Activated CD4-positive, alpha-beta T cell treated with anti-CD3 and anti-CD28 coated beads, Interleukin-2, amount 10 ng/mL, durations not matched to agents 7 days and 5 days (primary cell): ENCODE data around the gene PLSCR4. TPM values are rescaled to one million over a fixed set of nuclear protein-coding genes. Genes with fewer than 3 reads are reported as not detected.
A peak's percentile ranks its signal among the peaks of the same experiment; 100 is the strongest.
"Not testable (repeated sequence)": the region's sequence is repeated elsewhere in the genome, so short reads cannot be mapped to it uniquely, and the experiment has no call there.

Source experiments
- CTCF ChIA-PET: fragments of 350-600 bp; sonication (Branson Sonifier 250); formaldehyde crosslinking; loops from one replicate; lab custom pipeline; 2021; ENCODE audit warnings: antibody characterized with exemption; lab: Charles Lee
- POLR2A ChIA-PET: fragments of 350-600 bp; sonication (Branson Sonifier 250); formaldehyde crosslinking; loops from one replicate; lab custom pipeline; 2021; ENCODE audit warnings: antibody characterized with exemption; lab: Charles Lee
- DNase-seq: peaks from one replicate; pipeline ENCODE4 v3.0.0-alpha.2; 2020
- H3K27ac Mint-ChIP-seq: one replicate; pipeline ENCODE4 v1.8.0; 2021; ENCODE audit warnings: mild to moderate bottlenecking, moderate library complexity, mixed read lengths
- H3K27me3 Mint-ChIP-seq: one replicate; pipeline ENCODE4 v1.8.0; 2021; ENCODE audit warnings: mixed read lengths
- H3K36me3 Mint-ChIP-seq: one replicate; pipeline ENCODE4 v1.8.0; 2021; ENCODE audit warnings: low read depth, mixed read lengths
- H3K4me1 Mint-ChIP-seq: one replicate; pipeline ENCODE4 v1.8.0; 2021; ENCODE audit warnings: mixed read lengths
- H3K4me3 Mint-ChIP-seq: one replicate; pipeline ENCODE4 v1.8.0; 2021; ENCODE audit warnings: mild to moderate bottlenecking, moderate library complexity, mixed read lengths
- H3K9me3 Mint-ChIP-seq: one replicate; pipeline ENCODE4 v1.8.0; 2021; ENCODE audit warnings: mixed read lengths
- total RNA-seq, 2 experiments: library from RNA; stranded (reverse); gene quantifications; one replicate each; pipeline ENCODE4 v1.2.3, GENCODE V29; 2021

Gene PLSCR4
- total RNA-seq, 2 experiments from 2014 or later: 0.12 TPM; not detected in 1

GRCh38 chr3:146227486-146227885 lies 23.4 kb downstream of the PLSCR4 start:
- no peak overlapping the region for H3K4me3 Mint-ChIP-seq
- H3K27ac Mint-ChIP-seq: no peak overlapping the region
- ChIA-PET CTCF (no interaction called here), POLR2A (no interaction called here)
- no peaks in the 10 kb centered on the region for H3K36me3 Mint-ChIP-seq
- no peaks in the 10 kb centered on the region for H3K27me3 Mint-ChIP-seq
- DNase-seq: no peak
- H3K4me1 Mint-ChIP-seq: no peaks in the 10 kb centered on the region
- H3K9me3 Mint-ChIP-seq: no peaks in the 10 kb centered on the region

- Mint-ChIP-seq H3K4me3 (no peak overlapping the region), H3K36me3 (no peaks in the 10 kb centered on the region), H3K27me3 (no peaks in the 10 kb centered on the region), H3K4me1 (no peaks in the 10 kb centered on the region), H3K27ac (no peak overlapping the region), H3K9me3 (no peaks in the 10 kb centered on the region)
- ChIA-PET CTCF (no interaction called here), POLR2A (no interaction called here)
- no peak for DNase-seq
Observed at GRCh38 chr3:146226881-146227280, 24.0 kb downstream of the PLSCR4 start.

- H3K9me3 Mint-ChIP-seq, DNase-seq, POLR2A ChIA-PET, H3K4me1 Mint-ChIP-seq, H3K4me3 Mint-ChIP-seq, H3K27ac Mint-ChIP-seq, CTCF ChIA-PET, H3K27me3 Mint-ChIP-seq, H3K36me3 Mint-ChIP-seq: not testable (repeated sequence)
Observed at GRCh38 chr3:146225458-146225857, 25.4 kb downstream of the PLSCR4 start.

GRCh38 chr3:146223401-146224373 lies 27.2 kb downstream of the PLSCR4 start:
- H3K9me3 Mint-ChIP-seq: no peaks in the 10 kb centered on the region
- ChIA-PET POLR2A (no interaction called here), CTCF (no interaction called here)
- H3K36me3 Mint-ChIP-seq: no peaks in the 10 kb centered on the region
- no peak overlapping the region for H3K4me3 Mint-ChIP-seq
- H3K4me1 Mint-ChIP-seq: no peaks in the 10 kb centered on the region
- H3K27ac Mint-ChIP-seq: no peak overlapping the region
- no peak for DNase-seq
- no peaks in the 10 kb centered on the region for H3K27me3 Mint-ChIP-seq

DNA sequence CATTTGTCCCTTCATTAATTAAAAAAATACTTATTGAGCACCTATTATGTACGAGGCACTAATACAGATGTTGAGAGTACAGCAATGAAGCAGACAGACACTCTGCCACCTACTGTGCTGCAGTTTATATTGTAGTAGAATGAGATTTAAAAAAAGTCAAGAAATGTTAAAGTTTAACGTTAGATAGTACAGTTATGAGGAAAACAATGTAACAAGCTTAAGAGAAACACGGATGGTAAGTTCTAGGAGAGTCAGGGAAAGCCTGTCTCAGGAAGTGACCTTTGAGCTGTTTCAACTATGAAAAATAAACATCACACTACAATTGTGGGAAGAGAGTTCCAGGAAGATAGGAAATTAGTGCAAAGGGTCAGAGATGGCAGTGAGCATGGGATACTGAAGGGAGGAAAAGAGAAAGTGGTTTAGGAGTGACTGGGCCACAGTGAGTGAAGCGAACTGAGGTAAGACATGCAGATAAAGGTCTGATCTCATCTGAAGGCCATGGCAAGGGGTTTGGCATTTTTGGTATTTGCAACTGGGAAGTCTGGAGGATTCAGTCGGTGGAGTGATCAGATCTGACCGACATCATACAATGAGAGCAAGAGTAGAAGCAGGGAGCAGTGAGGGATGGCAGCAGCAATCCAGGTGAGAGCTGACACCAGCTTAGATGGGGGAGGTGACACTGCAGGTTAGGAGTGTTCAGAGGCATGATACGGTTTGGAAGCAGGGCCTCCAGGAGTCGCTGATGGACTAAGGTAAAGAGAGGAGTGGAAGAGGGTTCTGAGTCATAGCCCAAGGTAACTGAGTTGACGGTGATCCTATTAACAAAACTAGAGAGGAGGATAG lies 28.5 kb downstream of the PLSCR4 start:
- peaks cover 3% of the 10 kb centered on the region for H3K27me3 Mint-ChIP-seq
- no peak overlapping the region for H3K4me3 Mint-ChIP-seq
- no peak for DNase-seq
- no peaks in the 10 kb centered on the region for H3K36me3 Mint-ChIP-seq
- no peaks in the 10 kb centered on the region for H3K9me3 Mint-ChIP-seq
- no peak overlapping the region for H3K27ac Mint-ChIP-seq
- CTCF ChIA-PET: no interaction called here
- POLR2A ChIA-PET: no interaction called here
- no peaks in the 10 kb centered on the region for H3K4me1 Mint-ChIP-seq

- Mint-ChIP-seq H3K4me1 (no peaks in the 10 kb centered on the region), H3K4me3 (no peak overlapping the region), H3K27me3 (peaks cover 3% of the 10 kb centered on the region), H3K27ac (no peak overlapping the region), H3K9me3 (no peaks in the 10 kb centered on the region), H3K36me3 (no peaks in the 10 kb centered on the region)
- ChIA-PET POLR2A (no interaction called here), CTCF (no interaction called here)
- no peak for DNase-seq
Observed at GRCh38 chr3:146221276-146221675, 29.6 kb downstream of the PLSCR4 start.

DNA sequence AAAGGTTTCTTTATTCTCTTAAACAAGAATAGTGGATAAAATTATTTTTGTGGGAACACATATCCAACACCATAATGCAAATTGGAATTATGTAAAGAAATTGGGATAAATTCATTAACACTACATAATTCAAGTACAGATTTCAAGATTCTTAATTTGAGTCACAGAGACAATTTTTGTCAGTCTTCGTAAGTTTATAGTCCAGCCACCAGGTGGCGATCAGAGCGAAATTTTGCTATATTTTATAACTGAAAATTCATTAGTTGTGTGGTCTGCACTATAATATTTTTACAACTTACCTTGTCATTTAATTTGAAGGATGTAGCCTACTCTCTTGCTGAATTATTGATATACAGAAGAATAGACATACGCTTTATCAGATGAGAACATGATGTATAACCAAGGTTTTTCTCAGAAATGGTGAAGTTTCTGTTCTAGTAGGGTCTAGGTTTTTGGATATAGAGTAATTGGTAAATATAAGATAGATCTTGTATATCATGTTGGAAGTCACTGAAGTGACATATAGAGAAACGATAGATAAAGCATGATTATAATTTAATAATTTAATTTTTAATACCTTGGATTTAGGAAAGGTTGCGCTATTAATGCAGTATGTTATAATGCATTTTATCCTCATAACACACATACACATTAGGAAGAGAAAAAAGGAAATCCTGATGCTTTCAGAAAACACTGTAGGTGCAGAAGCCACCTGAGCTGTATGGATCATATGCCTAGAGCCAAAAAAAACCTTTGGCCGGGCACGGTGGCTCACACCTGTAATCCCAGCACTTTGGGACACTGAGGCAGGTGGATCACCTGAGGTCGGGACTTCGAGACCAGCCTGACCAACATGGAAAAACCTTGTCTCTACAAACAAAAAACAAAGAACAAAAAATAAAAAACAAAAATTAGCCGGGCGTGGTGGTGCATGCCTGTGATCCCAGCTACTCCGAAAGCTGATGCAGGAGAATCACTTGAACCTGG lies 31.7 kb downstream of the PLSCR4 start:
- Mint-ChIP-seq H3K4me1 (no peaks in the 10 kb centered on the region), H3K27ac (no peak overlapping the region), H3K9me3 (no peaks in the 10 kb centered on the region), H3K27me3 (peaks cover 7% of the 10 kb centered on the region), H3K4me3 (no peak overlapping the region), H3K36me3 (no peaks in the 10 kb centered on the region)
- ChIA-PET CTCF (no interaction called here), POLR2A (no interaction called here)
- peak; percentile 34 for DNase-seq

- Mint-ChIP-seq H3K27ac (no peak overlapping the region), H3K4me3 (no peak overlapping the region), H3K9me3 (no peaks in the 10 kb centered on the region), H3K36me3 (no peaks in the 10 kb centered on the region), H3K4me1 (no peaks in the 10 kb centered on the region), H3K27me3 (peaks cover 9% of the 10 kb centered on the region)
- ChIA-PET POLR2A (no interaction called here), CTCF (no interaction called here)
- no peak for DNase-seq
Observed at GRCh38 chr3:146217324-146217723, 33.6 kb downstream of the PLSCR4 start.

GRCh38 chr3:146214493-146214892 lies 36.4 kb downstream of the PLSCR4 start:
- Mint-ChIP-seq H3K27ac (no peak overlapping the region), H3K4me3 (no peak overlapping the region), H3K4me1 (no peaks in the 10 kb centered on the region), H3K36me3 (no peaks in the 10 kb centered on the region), H3K27me3 (peaks cover 10% of the 10 kb centered on the region), H3K9me3 (no peaks in the 10 kb centered on the region)
- ChIA-PET CTCF (no interaction called here), POLR2A (interaction anchor here (0.6 kb wide), 1 partner anchor 283 kb away, joined by 3 read pairs; no protein-coding TSS in a partner anchor)
- no peak for DNase-seq

DNA sequence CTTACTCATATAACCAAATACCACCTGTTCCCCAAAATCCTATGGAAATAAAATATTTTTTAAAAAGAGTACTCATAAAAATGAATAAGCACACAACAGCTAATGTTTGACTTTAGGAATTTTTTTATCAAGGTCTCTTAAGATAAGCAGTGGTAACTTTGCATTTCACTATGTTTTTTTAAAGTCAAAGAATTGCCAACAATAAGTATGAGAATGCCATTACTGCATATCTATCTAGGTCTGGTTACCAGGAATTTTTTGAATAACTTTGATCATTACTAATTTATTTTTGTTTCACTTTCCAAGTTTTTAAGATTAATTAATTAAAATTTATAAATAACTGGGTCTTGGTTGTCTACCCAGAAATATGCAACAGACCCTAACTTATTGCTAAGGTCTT lies 41.5 kb downstream of the PLSCR4 start:
- no peak for DNase-seq
- ChIA-PET CTCF (no interaction called here), POLR2A (no interaction called here)
- Mint-ChIP-seq H3K36me3 (no peaks in the 10 kb centered on the region), H3K9me3 (no peaks in the 10 kb centered on the region), H3K4me3 (no peak overlapping the region), H3K4me1 (no peaks in the 10 kb centered on the region), H3K27ac (no peak overlapping the region), H3K27me3 (peaks cover 9% of the 10 kb centered on the region)

- no peak for DNase-seq
- no peak overlapping the region for H3K27ac Mint-ChIP-seq
- H3K36me3 Mint-ChIP-seq: no peaks in the 10 kb centered on the region
- H3K4me1 Mint-ChIP-seq: no peaks in the 10 kb centered on the region
- peaks cover 15% of the 10 kb centered on the region for H3K27me3 Mint-ChIP-seq
- ChIA-PET POLR2A (no interaction called here), CTCF (interaction anchor here (1.2 kb wide), 1 partner anchor 14 kb away, joined by 5 read pairs; no protein-coding TSS in a partner anchor)
- no peak overlapping the region for H3K4me3 Mint-ChIP-seq
- no peaks in the 10 kb centered on the region for H3K9me3 Mint-ChIP-seq
Observed at GRCh38 chr3:146203776-146204175, 47.1 kb downstream of the PLSCR4 start.
